GM06990 (cell line): ENCODE measurements around the gene XIST.
A peak's percentile ranks its signal among the peaks of the same experiment; 100 is the strongest.

Experiments
- DNase-seq: peaks from one replicate; pipeline ENCODE4 v3.0.0-alpha.2; 2011; ENCODE audit not compliant: insufficient read length; ENCODE audit errors: extremely low read depth
- H3K27me3 ChIP-seq: replicated peaks from 2 replicates; pipeline ENCODE4 v1.6.0; 2011; ENCODE audit warnings: low read length; ENCODE audit not compliant: control insufficient read depth, insufficient read depth
- H3K36me3 ChIP-seq: 2 replicates; pipeline ENCODE4 v1.5.1; 2011; ENCODE audit warnings: low read length; ENCODE audit not compliant: control insufficient read depth, insufficient read depth
- H3K4me3 ChIP-seq: replicated peaks from 2 replicates; pipeline ENCODE4 v1.5.1; 2011; ENCODE audit warnings: low read depth, mild to moderate bottlenecking, control low read depth, low read length
- TF ChIP-seq, protein P1 (sequence below): IDR thresholded peaks from 2 replicates; pipeline ENCODE4 v1.5.1; 2011; ENCODE audit warnings: low read length, control low read depth, mild to moderate bottlenecking, inconsistent platforms; ENCODE audit not compliant: insufficient read depth, poor library complexity, severe bottlenecking

XIST gene

DNA sequence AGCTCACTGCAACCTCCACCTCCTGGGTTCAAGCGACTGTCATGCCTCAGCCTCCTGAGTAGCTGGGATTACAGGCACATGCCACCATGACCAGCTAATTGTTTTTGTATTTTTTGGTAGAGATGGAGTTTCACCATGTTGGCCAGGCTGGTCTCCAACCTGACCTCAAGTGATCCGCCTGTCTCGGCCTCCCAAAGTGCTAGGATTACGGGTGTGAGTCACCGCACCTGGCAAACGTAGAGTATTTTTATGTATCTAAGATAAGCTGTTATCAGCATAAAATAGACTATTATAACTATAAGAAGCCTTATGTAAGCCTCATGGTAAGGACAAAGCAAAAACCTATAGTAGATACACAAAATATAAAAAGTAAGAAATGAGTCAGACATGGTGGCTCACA, 14.6 kb upstream of the XIST start:
- no peak for DNase-seq
- H3K36me3 ChIP-seq = no peaks in the 10 kb centered on the region
- TF ChIP-seq, protein P1, sequence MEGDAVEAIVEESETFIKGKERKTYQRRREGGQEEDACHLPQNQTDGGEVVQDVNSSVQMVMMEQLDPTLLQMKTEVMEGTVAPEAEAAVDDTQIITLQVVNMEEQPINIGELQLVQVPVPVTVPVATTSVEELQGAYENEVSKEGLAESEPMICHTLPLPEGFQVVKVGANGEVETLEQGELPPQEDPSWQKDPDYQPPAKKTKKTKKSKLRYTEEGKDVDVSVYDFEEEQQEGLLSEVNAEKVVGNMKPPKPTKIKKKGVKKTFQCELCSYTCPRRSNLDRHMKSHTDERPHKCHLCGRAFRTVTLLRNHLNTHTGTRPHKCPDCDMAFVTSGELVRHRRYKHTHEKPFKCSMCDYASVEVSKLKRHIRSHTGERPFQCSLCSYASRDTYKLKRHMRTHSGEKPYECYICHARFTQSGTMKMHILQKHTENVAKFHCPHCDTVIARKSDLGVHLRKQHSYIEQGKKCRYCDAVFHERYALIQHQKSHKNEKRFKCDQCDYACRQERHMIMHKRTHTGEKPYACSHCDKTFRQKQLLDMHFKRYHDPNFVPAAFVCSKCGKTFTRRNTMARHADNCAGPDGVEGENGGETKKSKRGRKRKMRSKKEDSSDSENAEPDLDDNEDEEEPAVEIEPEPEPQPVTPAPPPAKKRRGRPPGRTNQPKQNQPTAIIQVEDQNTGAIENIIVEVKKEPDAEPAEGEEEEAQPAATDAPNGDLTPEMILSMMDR = no peak
- H3K4me3 ChIP-seq = no peak overlapping the region
- H3K27me3 ChIP-seq = no peaks in the 10 kb centered on the region

DNA sequence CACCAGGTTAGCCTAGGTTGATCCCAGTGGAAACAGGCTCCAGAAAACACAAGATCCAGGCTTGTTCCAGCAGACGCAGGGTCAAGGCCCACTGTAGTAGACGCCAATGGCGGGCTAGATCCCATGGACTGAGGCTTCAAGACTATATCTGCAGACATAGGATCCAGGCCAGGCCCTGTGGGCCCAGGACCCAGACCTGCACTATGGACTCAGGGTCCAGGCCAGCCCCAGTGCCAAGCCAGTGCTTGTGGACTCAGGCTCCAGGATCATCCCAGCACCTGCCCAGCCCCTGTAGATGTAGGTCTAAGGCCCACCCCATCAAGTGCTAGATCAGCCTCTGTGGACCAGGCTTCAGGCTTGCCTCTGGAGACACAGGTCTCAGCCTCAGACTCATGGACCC, 11.3 kb upstream of the XIST start:
- Histone ChIP-seq H3K27me3 (no peaks in the 10 kb centered on the region; the same call in 1 of the 2 replicates), H3K4me3 (no peak overlapping the region), H3K36me3 (no peaks in the 10 kb centered on the region)
- TF ChIP-seq, protein P1 = no peak
- DNase-seq = no peak

DNA sequence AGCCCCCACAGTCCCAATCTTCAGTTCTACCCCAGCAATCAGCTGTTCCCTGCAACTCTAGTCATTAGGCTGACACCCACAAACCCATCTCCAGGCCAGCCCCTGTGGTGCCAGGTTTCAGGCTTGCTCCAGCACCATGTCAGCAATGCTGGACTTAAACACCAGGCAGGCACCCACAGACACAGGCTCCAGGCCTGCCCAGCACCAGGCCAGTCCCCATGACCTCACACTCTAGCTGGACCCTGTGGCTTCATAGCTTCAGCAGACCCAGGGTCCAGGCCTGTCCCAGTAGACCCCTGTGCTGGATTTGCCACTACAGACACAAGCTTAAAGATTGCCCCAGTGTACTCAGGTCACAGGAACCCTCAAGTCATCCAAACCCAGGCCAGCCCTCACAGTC, 10.8 kb upstream of the XIST start:
- no peaks in the 10 kb centered on the region for H3K36me3 ChIP-seq
- H3K27me3 ChIP-seq = no peaks in the 10 kb centered on the region; the same call in 1 of the 2 replicates
- DNase-seq = no peak
- TF ChIP-seq, protein P1 = no peak
- H3K4me3 ChIP-seq = no peak overlapping the region

DNA sequence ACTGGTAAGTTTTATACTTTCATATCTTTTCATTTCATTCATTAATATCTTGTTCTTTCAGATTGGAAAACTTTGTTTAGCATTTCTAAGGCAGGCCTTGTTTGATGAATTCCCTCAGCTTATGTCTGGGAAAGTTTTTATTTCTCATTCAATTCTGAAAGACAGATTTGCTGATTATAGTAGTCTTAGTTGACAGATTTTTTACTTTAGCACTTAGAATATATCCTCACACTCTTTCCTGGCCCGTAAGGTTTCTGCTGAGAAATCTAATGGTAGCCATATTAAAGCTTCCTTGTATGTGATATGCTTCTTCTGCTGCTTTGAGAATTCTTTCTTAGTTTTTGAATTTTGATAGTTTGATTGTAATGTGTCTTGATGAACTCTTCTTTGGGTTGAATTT, 7.1 kb upstream of the XIST start:
- Histone ChIP-seq H3K27me3 (no peaks in the 10 kb centered on the region; the same call in 1 of the 2 replicates), H3K4me3 (no peak overlapping the region), H3K36me3 (no peaks in the 10 kb centered on the region)
- DNase-seq = no peak
- TF ChIP-seq, protein P1 = no peak

DNA sequence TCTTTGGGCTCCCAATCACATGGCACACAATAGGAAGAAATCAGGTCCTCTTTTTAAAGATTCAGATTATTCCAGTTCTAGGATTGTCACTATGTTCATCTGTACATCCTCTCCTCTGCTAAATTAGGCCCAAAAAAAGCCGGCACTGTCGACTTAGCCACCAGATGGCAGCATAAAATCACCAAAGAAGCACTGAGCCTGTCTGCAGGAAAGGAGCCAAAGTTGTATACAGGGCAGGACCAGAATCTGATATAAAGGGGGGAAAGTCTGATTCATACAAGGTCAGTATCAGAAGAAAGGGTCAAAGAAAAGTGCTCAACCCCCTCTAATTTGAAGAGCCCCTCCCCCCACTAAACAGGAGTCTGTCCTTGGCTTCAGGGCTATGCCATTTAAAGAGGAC, 3.0 kb upstream of the XIST start:
- DNase-seq = no peak
- no peak overlapping the region for H3K4me3 ChIP-seq
- no peaks in the 10 kb centered on the region; the same call in 1 of the 2 replicates for H3K36me3 ChIP-seq
- no peaks in the 10 kb centered on the region for H3K27me3 ChIP-seq
- TF ChIP-seq, protein P1 = peak; percentile 80

DNA sequence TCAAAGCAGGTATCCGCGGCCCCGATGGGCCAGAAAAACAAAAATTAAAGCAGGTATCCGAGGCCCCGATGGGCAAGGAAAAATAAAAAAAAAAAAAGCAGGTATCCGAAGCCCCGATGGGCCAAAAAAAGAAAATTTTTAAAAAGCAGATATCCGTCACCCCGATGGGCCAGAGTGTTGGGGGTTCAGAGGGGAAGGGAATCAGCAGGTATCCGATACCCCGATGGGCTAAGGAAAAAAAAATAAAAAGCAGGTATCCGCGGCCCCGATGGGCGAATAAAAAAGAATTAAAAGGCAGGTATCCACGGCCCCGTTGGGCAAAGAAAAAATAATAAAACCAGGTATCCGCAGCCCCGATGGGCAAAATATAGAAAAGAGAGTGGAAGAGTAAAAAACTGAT, 492 bp downstream of the XIST start:
- no peak for DNase-seq
- H3K4me3 ChIP-seq = peak overlapping the region; percentile 67
- H3K36me3 ChIP-seq = no peaks in the 10 kb centered on the region; the same call in 1 of the 2 replicates
- TF ChIP-seq, protein P1 = no peak
- H3K27me3 ChIP-seq = no peaks in the 10 kb centered on the region
